Iris pigment epithelial cell (primary cell): ENCODE data around the gene IQSEC2.
A peak's percentile ranks its signal among the peaks of the same experiment; 100 is the strongest.

Experiments
- DNase-seq: peaks from one replicate; pipeline ENCODE4 v3.0.0-alpha.2; 2011; ENCODE audit warnings: low read depth

Gene IQSEC2

GRCh38 chrX:53266914-53267313 is 14.5 kb downstream of the IQSEC2 start:
- DNase-seq = no peak

- DNase-seq = peak; percentile 69
Measured at GRCh38 chrX:53265771-53266574, 15.4 kb downstream of the IQSEC2 start.

GRCh38 chrX:53263597-53264094 is 17.7 kb downstream of the IQSEC2 start:
- peak; percentile 70 for DNase-seq

GRCh38 chrX:53262918-53263394 is 18.4 kb downstream of the IQSEC2 start:
- DNase-seq = peak; percentile 73

- DNase-seq = no peak
Measured at GRCh38 chrX:53262189-53262917, 19.0 kb downstream of the IQSEC2 start.

- no peak for DNase-seq
Measured at GRCh38 chrX:53261355-53261972, 19.9 kb downstream of the IQSEC2 start.

GRCh38 chrX:53260836-53261235 is 20.5 kb downstream of the IQSEC2 start:
- no peak for DNase-seq

- DNase-seq = no peak
Measured at GRCh38 chrX:53257670-53258423, 23.5 kb downstream of the IQSEC2 start.

GRCh38 chrX:53257166-53257565 is 24.2 kb downstream of the IQSEC2 start:
- DNase-seq = no peak

- DNase-seq = no peak
Measured at GRCh38 chrX:53256446-53257041, 24.8 kb downstream of the IQSEC2 start.

- no peak for DNase-seq
Measured at GRCh38 chrX:53255738-53256191, 25.6 kb downstream of the IQSEC2 start.

- DNase-seq = no peak
Measured at GRCh38 chrX:53254570-53255461, 26.6 kb downstream of the IQSEC2 start.

GRCh38 chrX:53253293-53254020 is 27.9 kb downstream of the IQSEC2 start:
- no peak for DNase-seq

- DNase-seq = no peak
Measured at GRCh38 chrX:53251307-53251706, 30.1 kb downstream of the IQSEC2 start.

- DNase-seq = no peak
Measured at GRCh38 chrX:53250556-53250955, 30.8 kb downstream of the IQSEC2 start.

- no peak for DNase-seq
Measured at GRCh38 chrX:53249408-53250042, 31.9 kb downstream of the IQSEC2 start.

- DNase-seq = no peak
Measured at GRCh38 chrX:53247928-53248327, 33.5 kb downstream of the IQSEC2 start.

- no peak for DNase-seq
Measured at GRCh38 chrX:53246231-53246630, 35.2 kb downstream of the IQSEC2 start.

- DNase-seq = no peak
Measured at GRCh38 chrX:53244610-53245009, 36.8 kb downstream of the IQSEC2 start.
